WTC11 (cell line): ENCODE measurements around the gene ZNF333.

ENCODE experiments used
- CTCF ChIP-seq: fragments of 200-600 bp; IDR thresholded peaks from 2 replicates; pipeline ENCODE4 v1.8.0; 2022; ENCODE audit warnings: antibody characterized with exemption
- E2F1 ChIP-seq: sonication (generic); formaldehyde crosslinking; IDR thresholded peaks from 2 replicates; pipeline ENCODE4 v1.8.0; 2022; ENCODE audit warnings: mild to moderate bottlenecking, missing genetic modification reagents
- ELF4 ChIP-seq: sonication (generic); formaldehyde crosslinking; IDR thresholded peaks from 2 replicates; pipeline ENCODE4 v1.8.1; 2022; ENCODE audit warnings: low read depth, mild to moderate bottlenecking, moderate library complexity, missing genetic modification reagents
- HMGA2 ChIP-seq: fragments of 250-450 bp; sonication (Bioruptor Pico); IDR thresholded peaks from 2 replicates; pipeline ENCODE4 v1.4.0; 2021; ENCODE audit warnings: mild to moderate bottlenecking, moderate library complexity
- JUN ChIP-seq: sonication (generic); formaldehyde crosslinking; IDR thresholded peaks from 2 replicates; pipeline ENCODE4 v1.8.0; 2023; ENCODE audit warnings: mild to moderate bottlenecking, missing genetic modification reagents
- MAX ChIP-seq: sonication (generic); formaldehyde crosslinking; IDR thresholded peaks from 2 replicates; pipeline ENCODE4 v1.8.0; 2022; ENCODE audit warnings: mild to moderate bottlenecking, missing genetic modification reagents
- MYBL2 ChIP-seq: sonication (generic); formaldehyde crosslinking; IDR thresholded peaks from 2 replicates; pipeline ENCODE4 v1.8.1; 2023; ENCODE audit warnings: mild to moderate bottlenecking, moderate library complexity, missing genetic modification reagents
- NFE2L1 ChIP-seq: sonication (generic); formaldehyde crosslinking; IDR thresholded peaks from 2 replicates; pipeline ENCODE4 v1.8.1; 2023; ENCODE audit warnings: missing genetic modification reagents
- NR2C2 ChIP-seq: sonication (generic); formaldehyde crosslinking; IDR thresholded peaks from 2 replicates; pipeline ENCODE4 v1.8.0; 2022; ENCODE audit warnings: mild to moderate bottlenecking, missing genetic modification reagents
- SP1 ChIP-seq: sonication (generic); formaldehyde crosslinking; conservative IDR thresholded peaks from 2 replicates; pipeline ENCODE4 v1.8.1; 2022; ENCODE audit warnings: missing genetic modification reagents
- ZNF425 ChIP-seq: fragments of 250-450 bp; sonication (Bioruptor Pico); conservative IDR thresholded peaks from 2 replicates; pipeline ENCODE4 v1.9.0; 2021; ENCODE audit warnings: mild to moderate bottlenecking

GRCh38 chr19:14669940-14670339 is 19.9 kb upstream of the ZNF333 start:
- TF ChIP-seq NR2C2 (CRISPR knock-in tag) (no peak), MYBL2 (CRISPR knock-in tag) (no peak), HMGA2 (CRISPR knock-in tag) (no peak), ZNF425 (no peak), ELF4 (CRISPR knock-in tag) (no peak), E2F1 (CRISPR knock-in tag) (no peak), CTCF (no peak), MAX (CRISPR knock-in tag) (no peak), SP1 (no peak), NFE2L1 (CRISPR knock-in tag) (no peak), JUN (CRISPR knock-in tag) (no peak)
